GM23338 (cell line): Measurements from ENCODE around the gene MYOZ3. TPM values are rescaled to one million over a fixed set of nuclear protein-coding genes. Genes with fewer than 3 reads are reported as not detected.

ENCODE experiments used
- ATAC-seq: fragments of 200-7000 bp; cut with Tn5 transposase; 3 replicates; pipeline ENCODE4 v1.9.1; 2020
- DNase-seq: peaks from one replicate; pipeline ENCODE4 v3.0.0-alpha.2; 2015; ENCODE audit warnings: low spot score
- H2AFZ ChIP-seq: fragments of 200-600 bp; sonication (generic); 2 replicates; pipeline ENCODE4 v1.8.0; 2016; ENCODE audit warnings: antibody characterized with exemption, mild to moderate bottlenecking, moderate library complexity
- H3F3A ChIP-seq: fragments of 200-600 bp; sonication (generic); replicated peaks from 2 replicates; pipeline ENCODE4 v1.8.0; 2017; ENCODE audit warnings: antibody characterized with exemption, mixed run types, low read depth
- H3K27ac ChIP-seq: fragments of 200-600 bp; sonication (generic); 2 replicates; pipeline ENCODE4 v1.6.1; 2016; ENCODE audit warnings: low read depth
- H3K27me3 ChIP-seq: fragments of 200-600 bp; sonication (generic); 2 replicates; pipeline ENCODE4 v1.8.0; 2016; ENCODE audit warnings: mild to moderate bottlenecking, mixed run types, moderate library complexity; ENCODE audit not compliant: insufficient read depth
- H3K36me3 ChIP-seq: fragments of 200-600 bp; sonication (generic); 2 replicates; pipeline ENCODE4 v1.8.0; 2016; ENCODE audit warnings: mild to moderate bottlenecking; ENCODE audit not compliant: insufficient read depth
- H3K4me1 ChIP-seq: fragments of 200-600 bp; sonication (generic); 2 replicates; pipeline ENCODE4 v1.8.0; 2016; ENCODE audit warnings: mild to moderate bottlenecking, moderate library complexity; ENCODE audit not compliant: insufficient read depth
- H3K4me2 ChIP-seq: fragments of 200-600 bp; sonication (generic); 2 replicates; pipeline ENCODE4 v1.7.1; 2017; ENCODE audit warnings: mixed run types
- H3K4me3 ChIP-seq: fragments of 200-600 bp; sonication (generic); 2 replicates; pipeline ENCODE4 v1.6.1; 2016; ENCODE audit warnings: mixed run types
- H3K79me2 ChIP-seq: fragments of 200-600 bp; sonication (generic); replicated peaks from 2 replicates; pipeline ENCODE4 v1.8.0; 2017; ENCODE audit warnings: mild to moderate bottlenecking; ENCODE audit not compliant: insufficient read depth
- H3K9me2 ChIP-seq: fragments of 200-600 bp; sonication (generic); 2 replicates; pipeline ENCODE4 v1.8.0; 2017; ENCODE audit not compliant: insufficient read depth
- H4K20me1 ChIP-seq: fragments of 200-600 bp; sonication (generic); replicated peaks from 2 replicates; pipeline ENCODE4 v1.8.0; 2017; ENCODE audit warnings: mild to moderate bottlenecking; ENCODE audit not compliant: insufficient read depth
- H3K27ac Mint-ChIP-seq: 2 replicates; pipeline ENCODE4 v1.8.0; 2020; ENCODE audit warnings: inconsistent platforms, mild to moderate bottlenecking, moderate library complexity, mixed read lengths
- H3K27me3 Mint-ChIP-seq: 3 replicates; pipeline ENCODE4 v1.8.0; 2022; ENCODE audit warnings: low read depth, mild to moderate bottlenecking, moderate library complexity, mixed read lengths, inconsistent platforms; ENCODE audit not compliant: insufficient read depth, poor library complexity
- H3K36me3 Mint-ChIP-seq: 3 replicates; pipeline ENCODE4 v1.8.0; 2021; ENCODE audit warnings: low read depth, mild to moderate bottlenecking, inconsistent platforms, moderate library complexity, mixed read lengths
- H3K4me1 Mint-ChIP-seq: 3 replicates; pipeline ENCODE4 v1.8.0; 2020; ENCODE audit warnings: mild to moderate bottlenecking, inconsistent platforms, mixed read lengths
- H3K4me3 Mint-ChIP-seq: 3 replicates; pipeline ENCODE4 v1.8.0; 2021; ENCODE audit warnings: moderate library complexity, mild to moderate bottlenecking, inconsistent platforms, mixed read lengths
- H3K9me3 Mint-ChIP-seq: 3 replicates; pipeline ENCODE4 v1.8.0; 2020; ENCODE audit warnings: moderate library complexity, mild to moderate bottlenecking, inconsistent platforms, mixed read lengths
- CREB1 ChIP-seq: fragments of 250-450 bp; sonication (Bioruptor Pico); IDR thresholded peaks from 2 replicates; pipeline ENCODE4 v1.5.0; 2020; ENCODE audit warnings: low read depth, mild to moderate bottlenecking, moderate library complexity
- CTCF ChIP-seq, 2 experiments: fragments of 200-600 bp in 1 of 2; sonication (generic) in 1 of 2; conservative IDR thresholded peaks; 2 replicates each; pipeline versions ENCODE4 v1.5.1 to v1.6.1; 2016 to 2017; ENCODE audit warnings: antibody characterized with exemption in 2 of 2, low read depth in 2 of 2, mild to moderate bottlenecking in 2 of 2, moderate library complexity in 1 of 2
- ETS1 ChIP-seq: IDR thresholded peaks from 2 replicates; pipeline ENCODE4 v1.6.1; 2016; ENCODE audit warnings: antibody characterized with exemption
- EZH2 ChIP-seq: fragments of 200-600 bp; sonication (generic); IDR thresholded peaks from one replicate; pipeline ENCODE4 v1.8.0; 2017; ENCODE audit warnings: antibody characterized with exemption, mild to moderate bottlenecking, low read depth; ENCODE audit not compliant: unreplicated experiment
- EZH2phosphoT487 ChIP-seq: fragments of 200-600 bp; sonication (generic); IDR thresholded peaks from one replicate; pipeline ENCODE4 v1.8.1; 2018; ENCODE audit warnings: antibody characterized with exemption; ENCODE audit not compliant: unreplicated experiment
- JUNB ChIP-seq: IDR thresholded peaks from one replicate; pipeline ENCODE4 v1.6.1; 2016; ENCODE audit warnings: antibody characterized with exemption; ENCODE audit not compliant: unreplicated experiment
- NANOG ChIP-seq: IDR thresholded peaks from 2 replicates; pipeline ENCODE4 v1.6.1; 2016; ENCODE audit warnings: antibody characterized with exemption, borderline replicate concordance
- POLR2AphosphoS5 ChIP-seq: IDR thresholded peaks from 2 replicates; pipeline ENCODE4 v1.6.1; 2016; ENCODE audit warnings: antibody characterized with exemption, low read depth
- REST ChIP-seq: IDR thresholded peaks from one replicate; pipeline ENCODE4 v1.6.1; 2018; ENCODE audit warnings: antibody characterized with exemption; ENCODE audit not compliant: unreplicated experiment
- STAT1 ChIP-seq: IDR thresholded peaks from one replicate; pipeline ENCODE4 v1.6.1; 2016; ENCODE audit warnings: antibody characterized with exemption; ENCODE audit not compliant: unreplicated experiment
- ZNF114 ChIP-seq: fragments of 250-450 bp; sonication (Bioruptor Pico); IDR thresholded peaks from 2 replicates; pipeline ENCODE4 v1.5.0; 2020; ENCODE audit warnings: mild to moderate bottlenecking, moderate library complexity
- ZNF331 ChIP-seq: fragments of 250-450 bp; sonication (Bioruptor Pico); IDR thresholded peaks from 2 replicates; pipeline ENCODE4 v1.5.0; 2020; ENCODE audit warnings: low read depth, mild to moderate bottlenecking, moderate library complexity
- polyA plus RNA-seq: library from polyadenylated mRNA; unstranded; fragments of >200 nt; fragmentation: Nextera tagmentation; extraction: Ambion mirVana; gene quantifications from 2 replicates; pipeline ENCODE4 v1.2.1, GENCODE V29; 2016
- total RNA-seq: library from RNA; depleted of rRNA; stranded (reverse); fragments of >200 nt; shearing (Covaris generic); gene quantifications from 2 replicates; pipeline ENCODE4 v1.2.3, GENCODE V29; 2014

Gene MYOZ3
- total and polyA plus RNA-seq, 2 experiments from 2014 or later: 12.7 to 13.8 TPM

DNA sequence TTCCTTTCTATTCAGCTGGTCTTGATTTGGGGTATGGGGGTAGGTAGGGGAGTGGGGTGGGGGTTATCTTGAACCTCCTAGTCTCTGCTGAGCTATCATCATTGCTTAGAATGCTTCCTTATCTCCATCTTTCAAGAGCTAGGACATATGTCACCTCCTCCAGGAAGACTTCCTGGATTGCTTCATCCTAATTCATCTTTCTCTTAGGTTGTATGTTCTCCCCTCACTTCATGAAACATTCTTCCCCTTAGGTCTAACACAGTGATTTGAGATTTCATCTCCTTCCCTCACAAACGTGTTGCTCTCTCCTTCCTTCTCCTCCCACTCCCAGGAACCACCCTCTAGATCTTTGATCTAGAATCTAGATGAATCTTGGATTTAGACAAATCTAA, 23.0 kb upstream of the MYOZ3 start (continued):
- TF ChIP-seq ETS1: no peak

DNA sequence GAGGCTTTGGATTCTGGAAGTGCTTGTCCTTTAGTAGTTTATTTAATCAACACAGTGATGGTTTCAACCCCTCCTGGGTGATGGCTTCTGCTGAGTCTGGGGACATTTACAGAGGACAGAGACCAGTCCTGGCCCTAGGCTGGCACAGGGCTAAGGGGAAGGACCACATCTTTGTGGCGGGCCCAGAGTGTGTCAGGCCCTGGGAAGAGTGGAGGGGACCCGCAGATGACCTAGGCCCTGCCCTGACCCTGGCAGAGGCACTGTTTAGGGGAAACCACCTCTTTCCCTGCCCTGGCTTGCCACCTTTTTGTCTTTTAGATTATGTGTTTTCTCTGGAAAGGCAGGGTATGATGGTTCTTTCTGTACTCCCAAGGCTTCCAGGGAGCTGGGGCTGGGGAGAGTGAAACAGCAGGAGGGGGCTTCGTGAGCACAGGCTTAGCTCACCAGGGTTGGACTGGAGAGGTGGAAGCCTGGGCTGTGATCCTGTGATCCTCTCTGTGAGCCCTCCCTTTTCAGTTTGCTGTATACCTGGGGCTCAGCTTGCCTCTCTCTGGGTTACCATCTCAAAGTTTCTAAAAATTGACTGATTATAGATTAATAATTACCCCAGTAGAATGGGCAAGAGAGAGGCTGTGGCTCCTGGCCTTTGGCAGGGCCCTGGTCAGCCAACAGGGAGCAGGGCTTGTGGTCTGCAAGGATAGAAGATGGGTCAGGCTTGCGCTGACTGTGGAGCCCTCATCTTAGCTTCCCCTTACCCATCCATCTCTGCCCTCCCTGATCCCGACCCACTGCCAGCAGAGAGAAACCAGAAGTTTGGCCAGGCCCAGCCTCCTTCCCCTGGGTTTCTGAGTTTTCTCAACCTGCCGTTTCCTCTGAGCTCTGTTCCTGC, 22.3 kb upstream of the MYOZ3 start:
- H3K36me3 ChIP-seq: no peaks in the 10 kb centered on the region
- no peaks in the 10 kb centered on the region for H3K9me3 Mint-ChIP-seq
- H3K4me3 Mint-ChIP-seq: no peak overlapping the region
- H3K27me3 Mint-ChIP-seq: peaks cover 13% of the 10 kb centered on the region
- peaks cover 7% of the 10 kb centered on the region; the same call in 1 of the 2 replicates for H3K4me1 ChIP-seq
- peaks cover 28% of the 10 kb centered on the region for H3K4me1 Mint-ChIP-seq
- no peak overlapping the region for H3K4me2 ChIP-seq
- H3K9me2 ChIP-seq: no peaks in the 10 kb centered on the region
- no peak overlapping the region for H3K27ac ChIP-seq
- H2AFZ ChIP-seq: no peak overlapping the region
- H3K27me3 ChIP-seq: no peaks in the 10 kb centered on the region
- no peak overlapping the region for H3K27ac Mint-ChIP-seq
- no peak for DNase-seq
- no peaks in the 10 kb centered on the region for H3K36me3 Mint-ChIP-seq
- H3K79me2 ChIP-seq: no peaks in the 10 kb centered on the region
- H3K4me3 ChIP-seq: no peak overlapping the region
- no peaks in the 10 kb centered on the region for H4K20me1 ChIP-seq
- H3F3A ChIP-seq: no peaks in the 10 kb centered on the region
- ATAC-seq: peak; percentile 34
- TF ChIP-seq NANOG (no peak), JUNB (no peak), POLR2AphosphoS5 (no peak), ETS1 (no peak), CTCF (conservative IDR thresholded peaks at IDR 0.05; ENCODE audit: low read depth in 2 of 2) (no peak), CREB1 (CRISPR knock-in tag) (no peak), ZNF331 (no peak), ZNF114 (CRISPR knock-in tag) (no peak), REST (no peak), EZH2phosphoT487 (no peak), EZH2 (no peak), STAT1 (no peak)
